MG63 (cell line): ENCODE measurements around the gene RADIL. TPM values are rescaled to one million over a fixed set of nuclear protein-coding genes. Genes with fewer than 3 reads are reported as not detected.

Experiments used
- DNase-seq: peaks from one replicate; pipeline ENCODE4 v3.0.0-alpha.2; 2020
- H3K27me3 ChIP-seq: fragments of 250-450 bp; sonication (Bioruptor Pico); 2 replicates; pipeline ENCODE4 v1.5.1; 2020; ENCODE audit warnings: mild to moderate bottlenecking, moderate library complexity
- H3K36me3 ChIP-seq: fragments of 250-450 bp; sonication (Bioruptor Pico); 2 replicates; pipeline ENCODE4 v1.5.1; 2020; ENCODE audit warnings: mild to moderate bottlenecking, moderate library complexity
- H3K4me3 ChIP-seq: fragments of 250-450 bp; sonication (Bioruptor Pico); 2 replicates; pipeline ENCODE4 v1.5.1; 2020; ENCODE audit warnings: mild to moderate bottlenecking, moderate library complexity
- H3K9me3 ChIP-seq: fragments of 250-450 bp; sonication (Bioruptor Pico); 2 replicates; pipeline ENCODE4 v1.5.1; 2020; ENCODE audit warnings: mild to moderate bottlenecking, moderate library complexity
- total RNA-seq: library from RNA; depleted of rRNA; stranded (reverse); fragments of >200 nt; shearing (Covaris generic); gene quantifications from 2 replicates; pipeline ENCODE4 v1.2.3, GENCODE V29; 2014; ENCODE audit warnings: low replicate concordance

The RADIL gene
- total RNA-seq, 1 experiment from 2014 or later = 1.6 TPM

- no peak for DNase-seq
- peaks cover 36% of the 10 kb centered on the region for H3K36me3 ChIP-seq
Measured at GRCh38 chr7:4766666-4767519, 116.6 kb downstream of the RADIL start.

GRCh38 chr7:4765776-4766490, 117.6 kb downstream of the RADIL start:
- Histone ChIP-seq H3K9me3 (no peaks in the 10 kb centered on the region), H3K4me3 (no peak overlapping the region), H3K36me3 (peaks cover 42% of the 10 kb centered on the region), H3K27me3 (no peaks in the 10 kb centered on the region)
- no peak for DNase-seq

More at GRCh38 chr7:4766666-4767519, 116.6 kb downstream of the RADIL start:
- no peaks in the 10 kb centered on the region for H3K27me3 ChIP-seq
- H3K9me3 ChIP-seq = no peaks in the 10 kb centered on the region
- H3K4me3 ChIP-seq = no peak overlapping the region

GRCh38 chr7:4764402-4765007, 119.0 kb downstream of the RADIL start:
- H3K27me3 ChIP-seq = no peaks in the 10 kb centered on the region
- no peaks in the 10 kb centered on the region for H3K9me3 ChIP-seq
- peaks cover 51% of the 10 kb centered on the region for H3K36me3 ChIP-seq
- no peak for DNase-seq
- H3K4me3 ChIP-seq = no peak overlapping the region

- no peaks in the 10 kb centered on the region for H3K9me3 ChIP-seq
- no peak for DNase-seq
- H3K36me3 ChIP-seq = peaks cover 52% of the 10 kb centered on the region
Measured at GRCh38 chr7:4763794-4764185, 119.7 kb downstream of the RADIL start.

GRCh38 chr7:4763091-4763793, 120.3 kb downstream of the RADIL start:
- DNase-seq = no peak
- H3K36me3 ChIP-seq = peaks cover 56% of the 10 kb centered on the region
- no peaks in the 10 kb centered on the region for H3K27me3 ChIP-seq
- no peak overlapping the region for H3K4me3 ChIP-seq
- no peaks in the 10 kb centered on the region for H3K9me3 ChIP-seq

More at GRCh38 chr7:4763794-4764185, 119.7 kb downstream of the RADIL start:
- Histone ChIP-seq H3K4me3 (no peak overlapping the region), H3K27me3 (no peaks in the 10 kb centered on the region)

- Histone ChIP-seq H3K9me3 (no peaks in the 10 kb centered on the region), H3K36me3 (peaks cover 56% of the 10 kb centered on the region), H3K27me3 (no peaks in the 10 kb centered on the region), H3K4me3 (no peak overlapping the region)
- DNase-seq = no peak
Measured at GRCh38 chr7:4762121-4763055, 121.1 kb downstream of the RADIL start.

GRCh38 chr7:4760952-4761351, 122.6 kb downstream of the RADIL start:
- no peak overlapping the region for H3K4me3 ChIP-seq
- DNase-seq = no peak
- H3K27me3 ChIP-seq = no peaks in the 10 kb centered on the region
- no peaks in the 10 kb centered on the region for H3K9me3 ChIP-seq
- H3K36me3 ChIP-seq = peaks cover 55% of the 10 kb centered on the region

GRCh38 chr7:4759211-4759610, 124.3 kb downstream of the RADIL start:
- Histone ChIP-seq H3K27me3 (no peaks in the 10 kb centered on the region), H3K9me3 (no peaks in the 10 kb centered on the region), H3K36me3 (peaks cover 60% of the 10 kb centered on the region), H3K4me3 (no peak overlapping the region)
- DNase-seq = no peak

- no peaks in the 10 kb centered on the region for H3K9me3 ChIP-seq
- peaks cover 61% of the 10 kb centered on the region for H3K36me3 ChIP-seq
- no peak for DNase-seq
- H3K4me3 ChIP-seq = no peak overlapping the region
- H3K27me3 ChIP-seq = no peaks in the 10 kb centered on the region
Measured at GRCh38 chr7:4758791-4759190, 124.7 kb downstream of the RADIL start.

GRCh38 chr7:4758111-4758510, 125.4 kb downstream of the RADIL start:
- DNase-seq = no peak
- Histone ChIP-seq H3K27me3 (no peaks in the 10 kb centered on the region), H3K9me3 (no peaks in the 10 kb centered on the region), H3K36me3 (peaks cover 54% of the 10 kb centered on the region), H3K4me3 (no peak overlapping the region)

- Histone ChIP-seq H3K4me3 (no peak overlapping the region), H3K36me3 (peaks cover 43% of the 10 kb centered on the region), H3K27me3 (no peaks in the 10 kb centered on the region), H3K9me3 (no peaks in the 10 kb centered on the region)
- no peak for DNase-seq
Measured at GRCh38 chr7:4755045-4755444, 128.5 kb downstream of the RADIL start.

GRCh38 chr7:4754433-4755010, 129.0 kb downstream of the RADIL start:
- DNase-seq = no peak
- H3K27me3 ChIP-seq = no peaks in the 10 kb centered on the region
- H3K36me3 ChIP-seq = peaks cover 42% of the 10 kb centered on the region
- no peak overlapping the region for H3K4me3 ChIP-seq
- H3K9me3 ChIP-seq = no peaks in the 10 kb centered on the region

- H3K4me3 ChIP-seq = no peak overlapping the region
- H3K9me3 ChIP-seq = no peaks in the 10 kb centered on the region
- no peaks in the 10 kb centered on the region for H3K27me3 ChIP-seq
- DNase-seq = peak; percentile 33
- H3K36me3 ChIP-seq = peaks cover 45% of the 10 kb centered on the region
Measured at GRCh38 chr7:4753598-4754432, 129.7 kb downstream of the RADIL start.

- Histone ChIP-seq H3K36me3 (peaks cover 58% of the 10 kb centered on the region), H3K4me3 (no peak overlapping the region)
Measured at GRCh38 chr7:4751398-4751947, 132.0 kb downstream of the RADIL start.

More at GRCh38 chr7:4751398-4751947, 132.0 kb downstream of the RADIL start:
- H3K27me3 ChIP-seq = no peaks in the 10 kb centered on the region
- DNase-seq = no peak
- no peaks in the 10 kb centered on the region for H3K9me3 ChIP-seq
